CD1c-positive myeloid dendritic cell (primary cell): ENCODE measurements around the gene SMTNL1.
A peak's percentile ranks its signal among the peaks of the same experiment; 100 is the strongest.

Source experiments
- DNase-seq: peaks from one replicate; pipeline ENCODE4 v3.0.0-alpha.2; 2016; ENCODE audit errors: extremely low spot score

SMTNL1 gene

DNA sequence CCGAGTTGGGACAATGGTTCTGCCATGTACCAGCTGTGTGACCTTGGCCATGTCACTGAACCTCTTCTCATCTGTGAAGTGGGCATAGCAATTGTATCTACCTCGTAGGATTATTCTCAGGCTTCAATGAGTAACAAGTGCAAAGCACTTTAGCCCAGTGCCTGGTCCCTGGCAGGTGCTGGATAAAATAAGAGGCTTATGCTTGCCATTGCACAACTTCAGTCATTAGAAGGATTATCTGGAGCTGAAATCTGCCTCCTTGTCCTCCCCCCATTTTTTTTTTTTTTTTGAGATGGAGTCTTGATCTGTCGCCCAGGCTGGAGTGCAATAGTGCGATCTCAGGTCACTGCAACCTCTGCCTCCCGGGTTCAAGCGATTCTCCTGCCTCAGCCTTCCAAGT, 7.2 kb downstream of the SMTNL1 start:
- DNase-seq, result no peak

GRCh38 chr11:57545883-57546282, 8.5 kb downstream of the SMTNL1 start:
- no peak for DNase-seq

DNA sequence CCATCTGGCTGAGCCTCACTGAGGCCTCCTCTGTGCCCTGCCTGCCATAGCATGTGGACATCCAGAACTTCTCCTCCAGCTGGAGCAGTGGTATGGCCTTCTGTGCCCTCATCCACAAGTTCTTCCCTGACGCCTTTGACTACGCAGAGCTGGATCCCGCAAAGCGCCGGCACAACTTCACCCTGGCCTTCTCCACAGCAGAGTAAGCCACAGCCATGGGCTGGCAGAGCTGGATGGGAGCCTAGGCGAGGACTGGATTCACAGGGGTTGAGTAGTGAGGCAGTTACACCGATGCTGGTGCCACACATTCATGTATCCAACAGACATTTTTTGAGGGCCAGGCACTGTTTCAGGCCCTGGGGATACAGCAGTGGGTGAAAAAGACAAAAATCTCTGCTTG, 9.1 kb downstream of the SMTNL1 start:
- DNase-seq, result no peak

GRCh38 chr11:57546869-57547475, 9.6 kb downstream of the SMTNL1 start:
- DNase-seq, result peak; percentile 20

- peak; percentile 27 for DNase-seq
These were observed 10.5 kb downstream of the SMTNL1 start for GRCh38 chr11:57547854-57548377.

DNA sequence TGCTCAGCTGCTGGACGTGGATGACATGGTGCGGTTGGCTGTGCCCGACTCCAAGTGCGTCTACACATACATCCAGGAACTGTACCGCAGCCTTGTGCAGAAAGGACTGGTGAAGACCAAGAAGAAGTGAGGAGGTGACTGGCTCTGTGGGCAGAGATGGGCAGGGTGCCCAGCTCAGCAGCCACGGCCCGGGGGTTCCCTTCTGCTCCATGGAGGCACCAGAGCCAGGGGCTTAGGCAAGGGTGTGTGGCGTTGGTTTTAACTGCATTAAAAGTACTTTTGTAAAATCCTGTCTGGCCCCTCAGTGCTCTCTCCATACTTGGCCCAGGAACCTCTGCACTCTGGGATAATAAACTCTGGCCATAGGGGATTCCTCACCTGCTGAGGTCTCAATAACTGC, 12.6 kb downstream of the SMTNL1 start:
- no peak for DNase-seq

- no peak for DNase-seq
These were observed 14.5 kb downstream of the SMTNL1 start for GRCh38 chr11:57551941-57552340.

DNA sequence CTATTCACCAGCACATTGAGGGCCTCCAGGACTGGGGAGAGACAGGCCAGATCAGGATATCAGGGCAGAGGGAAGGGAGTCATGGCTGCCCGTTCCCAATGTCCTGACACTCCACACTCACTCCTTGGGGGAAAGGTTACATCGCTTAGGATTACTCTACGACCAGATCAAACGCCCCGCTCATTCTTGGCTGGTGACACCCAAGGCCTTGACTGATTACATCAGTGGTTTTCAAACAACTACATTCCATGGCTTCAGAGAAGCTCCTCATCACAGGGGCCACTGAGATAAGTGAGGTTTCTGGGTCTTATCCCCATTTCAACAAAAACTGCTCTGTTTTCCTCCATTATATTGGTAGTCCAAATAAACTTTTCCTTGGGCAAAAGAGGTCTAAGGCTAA, 15.1 kb downstream of the SMTNL1 start:
- no peak for DNase-seq

DNA sequence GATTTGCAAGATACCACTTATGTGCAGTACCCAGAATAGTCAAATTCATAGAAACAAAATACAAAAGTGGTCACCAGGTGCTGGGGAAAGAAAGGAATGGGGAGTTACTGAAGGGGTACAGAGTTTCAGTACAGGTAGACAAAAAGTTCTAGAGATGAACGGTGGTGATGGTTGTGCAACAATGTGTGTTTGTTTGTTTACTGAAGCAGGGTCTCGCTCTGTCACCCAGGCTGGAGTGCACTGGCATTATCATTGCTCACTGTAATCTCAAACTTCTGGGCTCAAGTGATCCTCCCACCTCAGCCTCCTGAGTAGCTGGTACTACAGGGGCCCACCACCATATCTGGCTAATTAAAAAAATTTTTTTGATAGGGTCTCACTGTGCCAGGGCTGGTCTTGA, 18.0 kb downstream of the SMTNL1 start:
- no peak for DNase-seq

DNA sequence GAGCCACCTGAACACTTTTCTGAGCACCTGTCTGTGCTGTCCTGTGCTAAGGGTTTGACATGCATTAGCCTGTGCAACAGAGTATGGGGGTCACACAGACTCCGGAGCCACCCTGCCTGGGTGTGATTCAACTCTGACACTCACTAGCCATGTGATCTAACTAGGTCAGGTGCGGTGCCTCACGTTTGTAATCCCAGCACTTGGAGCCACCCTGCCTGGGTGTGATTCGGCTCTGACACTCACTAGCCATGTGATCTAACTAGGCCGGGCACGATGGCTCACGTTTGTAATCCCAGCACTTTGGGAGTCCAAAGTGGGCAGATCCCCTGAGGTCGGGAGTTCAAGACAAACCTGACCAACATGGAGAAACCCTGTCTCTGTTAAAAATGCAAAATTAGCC, 18.6 kb downstream of the SMTNL1 start:
- no peak for DNase-seq

GRCh38 chr11:57560146-57560545, 22.8 kb downstream of the SMTNL1 start:
- no peak for DNase-seq

DNA sequence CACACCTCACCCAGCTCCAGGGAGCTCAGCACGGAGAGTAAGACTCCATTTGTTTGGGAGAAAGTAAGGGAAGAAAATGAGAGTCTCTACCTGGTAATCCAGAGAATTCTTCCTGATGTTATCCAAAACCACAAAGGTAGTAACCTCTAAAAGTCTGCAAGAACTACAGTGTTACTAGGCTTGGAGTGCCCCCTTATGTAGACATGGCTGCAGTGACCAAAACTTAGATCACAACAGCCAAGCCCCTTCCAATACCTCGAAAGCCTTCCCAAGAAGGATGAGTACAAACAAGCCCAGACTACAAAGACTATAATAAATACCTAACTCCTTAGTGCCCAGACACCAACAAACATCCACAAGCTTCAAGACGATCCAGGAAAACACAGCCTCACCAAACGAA, 25.2 kb downstream of the SMTNL1 start:
- no peak for DNase-seq

- DNase-seq, result peak; percentile 68
These were observed 28.9 kb downstream of the SMTNL1 start for GRCh38 chr11:57566005-57566904.

DNA sequence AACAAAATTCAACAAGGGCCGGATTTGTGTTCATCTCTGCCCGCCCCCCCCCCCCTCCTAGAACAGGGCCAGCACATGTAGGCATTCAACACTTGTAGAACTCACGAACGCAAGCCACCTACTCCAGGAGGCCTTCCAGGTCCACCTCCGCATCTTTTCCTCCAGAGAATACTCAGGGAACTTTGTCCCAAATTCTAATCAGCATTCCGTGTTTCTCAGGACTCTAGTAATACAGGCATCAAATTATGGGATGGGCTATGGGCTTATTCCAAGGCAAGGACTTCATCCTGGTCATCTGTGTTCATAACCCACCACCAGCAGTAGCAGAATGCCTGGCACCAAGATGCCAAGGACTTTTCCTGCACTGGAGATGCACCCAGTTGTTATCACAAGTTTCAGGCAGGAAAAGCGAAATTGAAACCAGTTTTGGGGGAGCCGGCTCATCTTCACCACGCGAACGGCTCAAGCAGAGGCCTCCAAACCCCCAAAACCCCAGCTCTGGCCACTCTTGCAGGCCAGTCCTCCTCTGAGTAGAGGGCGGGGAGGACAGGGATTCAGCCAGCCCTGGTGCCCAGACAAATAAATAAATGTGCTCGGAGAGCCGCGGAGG, 29.6 kb downstream of the SMTNL1 start:
- DNase-seq, result peak; percentile 33

DNA sequence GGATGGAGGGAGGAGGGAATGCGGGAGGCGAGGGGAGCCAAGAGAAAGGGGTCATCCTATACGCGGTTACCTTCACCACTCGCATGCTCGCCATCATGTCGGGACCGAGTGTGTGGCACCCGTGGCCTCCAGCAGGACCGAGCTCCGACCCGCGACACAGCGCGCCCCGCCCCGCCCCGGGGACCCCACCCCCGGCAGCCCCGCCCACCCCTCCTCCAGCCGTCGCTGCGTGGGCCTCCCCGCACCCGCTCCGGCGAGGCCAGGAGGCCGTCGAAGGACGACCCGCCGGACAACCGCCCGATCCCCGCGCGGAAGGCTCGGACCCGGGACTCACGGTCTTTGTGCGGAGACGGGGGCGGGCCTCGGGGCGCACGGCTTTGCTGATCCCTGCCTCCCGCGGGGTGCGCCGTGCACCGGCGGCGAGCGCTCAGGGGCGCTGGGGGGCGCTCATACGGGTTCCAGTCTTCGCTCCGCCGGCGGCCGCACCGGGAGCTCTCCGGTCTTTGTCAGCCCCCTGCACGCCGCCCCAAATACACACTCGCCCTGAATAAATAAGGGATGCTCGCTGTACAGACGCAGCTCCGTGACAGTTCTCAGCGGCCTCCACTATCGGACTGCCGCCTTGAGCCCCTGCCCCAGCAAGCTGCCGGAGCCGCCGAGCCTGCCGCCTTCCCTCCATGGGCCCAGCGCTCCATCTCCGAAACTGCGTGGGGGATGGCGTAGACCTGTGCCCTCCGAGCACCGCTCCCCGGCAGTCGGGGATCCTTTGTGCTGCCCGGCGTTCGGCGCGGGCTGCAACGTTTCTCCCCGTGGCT, 30.3 kb downstream of the SMTNL1 start, which contains the start of gene UBE2L6:
Gene UBE2L6 (minus strand): TSS at position 158 of the 815 bp plus-strand sequence. CDS start 61 bp downstream, at position 97.
- DNase-seq, result peak; percentile 47

DNA sequence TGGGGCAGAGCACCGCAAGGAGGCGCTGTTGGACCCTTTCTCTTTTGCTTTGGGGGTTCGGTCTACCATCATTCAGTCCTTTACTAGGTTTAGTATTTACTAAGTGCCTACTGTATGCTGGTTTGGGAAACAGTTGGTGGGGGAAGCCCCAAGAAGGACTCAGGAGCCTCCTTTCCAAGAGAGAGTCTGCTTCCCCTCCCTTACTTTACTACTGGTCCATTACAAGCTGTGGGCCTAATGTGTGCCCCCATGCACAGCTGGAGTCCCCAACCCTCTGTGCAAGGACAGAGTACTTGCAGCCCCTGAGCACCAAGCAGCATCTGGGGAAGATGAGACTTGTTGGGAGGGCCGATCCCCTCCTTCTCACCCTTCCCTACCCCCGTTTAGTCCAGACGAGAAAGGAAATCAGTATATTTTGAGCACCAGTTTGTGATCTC, 31.0 kb downstream of the SMTNL1 start:
- peak; percentile 90 for DNase-seq

GRCh38 chr11:57571606-57572005, 34.2 kb downstream of the SMTNL1 start:
- DNase-seq, result peak; percentile 22

GRCh38 chr11:57574061-57574460, 36.7 kb downstream of the SMTNL1 start:
- DNase-seq, result no peak

DNA sequence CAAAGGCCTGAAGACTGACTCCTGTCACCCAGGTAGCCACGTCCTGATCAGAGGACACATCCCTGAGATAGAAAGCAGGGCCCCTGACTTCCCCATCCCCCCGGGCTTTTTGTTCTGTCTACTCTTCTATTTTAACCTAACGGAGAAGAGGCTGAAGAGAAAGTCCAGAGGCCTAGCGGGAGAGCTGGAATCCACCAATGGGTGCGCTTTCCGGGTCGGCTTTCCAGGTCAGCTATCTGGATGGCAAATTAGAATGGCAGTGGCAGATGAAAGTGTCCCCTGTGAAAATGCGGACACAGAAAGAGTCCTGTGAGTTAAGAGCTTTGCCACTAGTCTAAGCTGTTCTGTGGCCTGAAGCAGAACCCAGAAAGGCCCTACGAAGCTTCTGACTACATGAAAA, 46.9 kb downstream of the SMTNL1 start:
- no peak for DNase-seq

- no peak for DNase-seq
These were observed 47.9 kb downstream of the SMTNL1 start for GRCh38 chr11:57585301-57585700.

DNA sequence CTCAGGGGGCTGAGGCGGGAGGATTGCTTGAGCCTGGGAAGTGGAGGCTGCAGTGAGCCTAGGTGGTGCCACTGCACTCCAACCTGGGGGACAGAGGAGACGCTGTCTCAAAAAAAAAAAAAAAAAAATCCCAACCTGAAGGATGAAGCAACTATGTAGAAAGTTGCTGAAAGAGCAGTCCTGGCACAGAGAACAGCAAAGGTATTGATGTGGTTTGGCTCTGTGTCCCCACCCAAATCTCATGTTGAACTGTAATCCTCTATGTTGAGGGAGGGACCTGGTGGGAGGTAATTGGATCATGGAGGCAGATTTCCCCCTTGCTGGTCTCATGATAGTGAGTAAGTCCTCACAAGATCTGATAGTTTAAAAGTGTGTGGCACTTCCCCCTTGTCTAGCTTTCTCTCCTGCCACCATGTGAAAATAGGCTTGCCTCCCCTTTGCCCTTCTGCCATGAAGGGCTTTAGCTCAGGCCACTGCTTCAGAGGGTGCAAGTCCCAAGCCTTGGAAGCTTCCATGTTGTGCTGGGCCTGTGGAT, 49.4 kb downstream of the SMTNL1 start:
- DNase-seq, result no peak
